DND-41 (cell line): Measurements from ENCODE around the gene TAF4.

Experiments used
- ATAC-seq: fragments of 200-7000 bp; cut with Tn5 transposase; 3 replicates; pipeline ENCODE4 v1.9.1; 2021; ENCODE audit warnings: low read depth; ENCODE audit not compliant: insufficient read depth
- DNase-seq: peaks from one replicate; pipeline ENCODE4 v3.0.0-alpha.2; 2020
- H2AFZ ChIP-seq: 2 replicates; pipeline ENCODE4 v1.6.0; 2012; ENCODE audit warnings: low read depth, low read length
- H3K27ac ChIP-seq: 2 replicates; pipeline ENCODE4 v1.5.1; 2012; ENCODE audit warnings: low read length, inconsistent platforms
- H3K27me3 ChIP-seq: fragments of 200-600 bp; sonication (generic); 2 replicates; pipeline ENCODE4 v1.6.0; 2012; ENCODE audit warnings: low read length, mild to moderate bottlenecking, inconsistent platforms; ENCODE audit not compliant: insufficient read depth, poor library complexity
- H3K36me3 ChIP-seq: 2 replicates; pipeline ENCODE4 v1.5.1; 2012; ENCODE audit warnings: low read length, inconsistent platforms; ENCODE audit not compliant: insufficient read depth
- H3K4me1 ChIP-seq: 2 replicates; pipeline ENCODE4 v1.5.1; 2012; ENCODE audit warnings: mild to moderate bottlenecking, low read length; ENCODE audit not compliant: insufficient read depth
- H3K4me2 ChIP-seq: 2 replicates; pipeline ENCODE4 v1.6.0; 2012; ENCODE audit warnings: mild to moderate bottlenecking, moderate library complexity, low read length, inconsistent platforms; ENCODE audit not compliant: insufficient read depth
- H3K4me3 ChIP-seq, 2 experiments: fragments of 200-600 bp in 1 of 2; shearing (Covaris generic) in 1 of 2; 2 replicates each; pipeline ENCODE4 v1.5.1; 2012 to 2016; ENCODE audit warnings: inconsistent platforms in 2 of 2, low read length in 2 of 2, mild to moderate bottlenecking in 2 of 2, low read depth in 1 of 2, moderate library complexity in 1 of 2
- H3K79me2 ChIP-seq: 2 replicates; pipeline ENCODE4 v1.6.0; 2012; ENCODE audit warnings: low read length, inconsistent platforms; ENCODE audit not compliant: insufficient read depth
- H3K9ac ChIP-seq: 2 replicates; pipeline ENCODE4 v1.6.0; 2012; ENCODE audit warnings: low read depth, mild to moderate bottlenecking, inconsistent platforms, low read length, moderate library complexity
- H3K9me3 ChIP-seq: 2 replicates; pipeline ENCODE4 v1.5.1; 2012; ENCODE audit warnings: low read length, moderate library complexity, mild to moderate bottlenecking, inconsistent platforms; ENCODE audit not compliant: insufficient read depth, severe bottlenecking
- H4K20me1 ChIP-seq: 2 replicates; pipeline ENCODE4 v1.6.0; 2012; ENCODE audit warnings: low read length; ENCODE audit not compliant: insufficient read depth
- EZH2 ChIP-seq: IDR thresholded peaks from 3 replicates; pipeline ENCODE4 v1.6.1; 2012; ENCODE audit warnings: borderline replicate concordance, low read depth, mild to moderate bottlenecking, moderate library complexity, low read length, inconsistent platforms; ENCODE audit not compliant: severe bottlenecking
- TF ChIP-seq, protein P1 (sequence below): IDR thresholded peaks from 2 replicates; pipeline ENCODE4 v1.5.1; 2012; ENCODE audit warnings: borderline replicate concordance, low read length, moderate library complexity, mild to moderate bottlenecking; ENCODE audit not compliant: poor library complexity, severe bottlenecking; ENCODE audit errors: extremely low read depth

Gene TAF4

DNA sequence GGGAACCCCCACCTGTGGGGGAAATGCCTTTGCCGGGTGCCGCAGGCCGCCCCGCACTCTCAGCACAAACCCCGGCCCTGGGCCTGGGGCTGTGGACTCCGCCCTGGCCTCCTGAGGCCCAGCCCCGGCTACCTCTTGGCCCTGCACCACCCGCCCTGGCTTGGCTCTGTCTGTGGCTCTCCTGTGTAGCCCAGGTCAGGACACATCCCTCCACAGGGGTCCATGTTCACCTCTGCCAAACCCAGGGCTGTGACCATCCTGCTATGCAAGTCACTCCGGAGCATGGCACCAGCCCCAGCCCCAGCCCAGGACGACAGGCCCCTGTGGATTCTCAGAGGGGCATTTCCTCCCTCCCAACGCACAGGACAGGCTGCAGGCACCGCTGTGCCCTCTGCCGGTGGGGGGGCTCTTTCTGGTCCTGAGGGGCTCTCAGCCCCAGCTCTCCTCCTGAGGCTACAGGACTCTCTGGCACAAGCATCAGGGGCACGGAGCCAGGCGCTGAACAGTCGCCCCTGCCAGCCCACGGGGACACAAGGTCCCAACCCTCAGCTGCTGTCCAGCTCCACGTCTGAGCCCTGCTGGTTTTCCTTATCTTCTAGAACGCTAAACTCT, 45.7 kb downstream of the TAF4 start:
- TF ChIP-seq, protein P1, sequence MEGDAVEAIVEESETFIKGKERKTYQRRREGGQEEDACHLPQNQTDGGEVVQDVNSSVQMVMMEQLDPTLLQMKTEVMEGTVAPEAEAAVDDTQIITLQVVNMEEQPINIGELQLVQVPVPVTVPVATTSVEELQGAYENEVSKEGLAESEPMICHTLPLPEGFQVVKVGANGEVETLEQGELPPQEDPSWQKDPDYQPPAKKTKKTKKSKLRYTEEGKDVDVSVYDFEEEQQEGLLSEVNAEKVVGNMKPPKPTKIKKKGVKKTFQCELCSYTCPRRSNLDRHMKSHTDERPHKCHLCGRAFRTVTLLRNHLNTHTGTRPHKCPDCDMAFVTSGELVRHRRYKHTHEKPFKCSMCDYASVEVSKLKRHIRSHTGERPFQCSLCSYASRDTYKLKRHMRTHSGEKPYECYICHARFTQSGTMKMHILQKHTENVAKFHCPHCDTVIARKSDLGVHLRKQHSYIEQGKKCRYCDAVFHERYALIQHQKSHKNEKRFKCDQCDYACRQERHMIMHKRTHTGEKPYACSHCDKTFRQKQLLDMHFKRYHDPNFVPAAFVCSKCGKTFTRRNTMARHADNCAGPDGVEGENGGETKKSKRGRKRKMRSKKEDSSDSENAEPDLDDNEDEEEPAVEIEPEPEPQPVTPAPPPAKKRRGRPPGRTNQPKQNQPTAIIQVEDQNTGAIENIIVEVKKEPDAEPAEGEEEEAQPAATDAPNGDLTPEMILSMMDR, result no peak
- TF ChIP-seq EZH2, result no peak
- H4K20me1 ChIP-seq, result peaks cover 90% of the 10 kb centered on the region
- peaks cover 96% of the 10 kb centered on the region for H3K79me2 ChIP-seq
- H3K27ac ChIP-seq, result no peak overlapping the region
- ATAC-seq (no peak; the same call in 2 of the 3 replicates), DNase-seq (no peak)
- H3K4me1 ChIP-seq, result no peaks in the 10 kb centered on the region
- no peak overlapping the region for H3K4me2 ChIP-seq
- no peaks in the 10 kb centered on the region for H3K36me3 ChIP-seq
- no peak overlapping the region for H3K9ac ChIP-seq
- no peak overlapping the region for H3K4me3 ChIP-seq
- no peaks in the 10 kb centered on the region for H3K9me3 ChIP-seq
- H3K27me3 ChIP-seq, result no peaks in the 10 kb centered on the region
- H2AFZ ChIP-seq, result no peak overlapping the region

DNA sequence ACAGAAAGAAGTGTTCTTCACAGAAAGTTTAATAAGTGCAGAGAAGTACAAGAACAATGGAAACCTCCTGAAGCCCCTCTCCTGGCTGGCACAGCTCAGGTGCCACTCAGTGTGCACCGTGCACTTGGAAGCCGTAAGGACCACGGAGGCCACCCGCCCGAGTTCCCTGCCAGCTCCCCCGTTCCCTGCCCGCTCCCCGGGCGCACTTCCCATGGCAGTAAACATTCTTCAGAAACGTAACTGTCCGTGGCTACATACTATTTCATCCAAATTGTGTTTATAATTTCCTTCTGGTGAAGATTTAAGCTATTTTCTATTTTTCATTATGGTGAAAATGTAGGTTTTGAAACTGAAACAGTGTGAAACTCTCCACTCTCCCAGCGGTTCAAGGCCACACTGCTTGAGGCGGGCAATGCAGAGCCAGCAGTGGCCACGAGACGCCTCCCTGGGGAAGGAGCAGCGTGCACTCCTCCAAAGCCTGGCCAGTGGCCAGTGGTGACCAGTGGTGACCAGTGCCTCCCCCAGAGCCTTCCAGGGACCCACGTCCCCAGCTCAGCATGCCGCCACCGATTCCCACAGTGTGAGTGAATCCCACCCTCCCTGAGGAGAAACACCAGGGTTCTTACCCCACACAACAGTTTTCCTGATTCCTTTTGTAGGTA, 46.4 kb downstream of the TAF4 start:
- Histone ChIP-seq H3K27ac (no peak overlapping the region), H3K4me1 (no peaks in the 10 kb centered on the region), H3K27me3 (no peaks in the 10 kb centered on the region), H3K4me3 (no peak overlapping the region), H3K4me2 (no peak overlapping the region), H4K20me1 (peaks cover 90% of the 10 kb centered on the region), H3K9me3 (no peaks in the 10 kb centered on the region), H3K36me3 (peaks cover 4% of the 10 kb centered on the region), H2AFZ (no peak overlapping the region), H3K9ac (no peak overlapping the region), H3K79me2 (peaks cover 97% of the 10 kb centered on the region)
- no peak for TF ChIP-seq EZH2
- TF ChIP-seq, protein P1, result no peak
- DNase-seq (no peak), ATAC-seq (no peak)

DNA sequence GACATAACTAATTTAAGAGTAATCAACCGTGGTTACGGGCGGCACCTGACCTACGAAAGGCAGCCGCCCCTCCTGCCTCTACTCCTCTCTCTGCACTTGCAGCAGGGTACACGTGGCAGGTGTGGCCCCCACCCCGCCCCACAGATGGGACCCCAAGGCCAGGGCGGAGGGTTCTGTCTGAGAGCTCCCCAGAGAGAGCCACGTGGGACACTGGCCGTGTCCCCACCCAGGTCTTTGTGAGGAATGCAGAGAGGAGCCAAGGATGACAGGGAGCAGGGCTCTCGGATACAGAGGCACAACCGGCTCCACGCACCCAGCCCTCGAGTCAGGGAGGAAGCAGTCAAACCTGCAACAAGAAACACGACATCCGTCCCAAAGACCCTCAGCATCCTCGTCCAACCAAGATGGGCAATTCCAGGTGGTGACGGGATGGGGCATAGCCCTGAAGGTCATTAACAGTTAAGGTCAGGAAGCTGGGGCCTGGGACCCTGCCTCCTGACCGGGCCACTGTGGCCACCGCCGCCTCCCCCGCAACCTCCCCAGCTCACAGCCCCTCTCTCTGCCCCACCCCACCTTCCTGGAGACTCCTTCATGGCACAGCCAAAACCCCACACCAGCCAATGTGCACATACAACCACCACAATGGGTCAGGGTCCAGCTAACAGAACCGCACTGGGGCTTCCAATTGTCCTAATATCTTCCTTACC, 47.1 kb downstream of the TAF4 start:
- H3K79me2 ChIP-seq, result peaks cover 97% of the 10 kb centered on the region
- H3K27ac ChIP-seq, result no peak overlapping the region
- peaks cover 91% of the 10 kb centered on the region for H4K20me1 ChIP-seq
- peaks cover 11% of the 10 kb centered on the region for H3K36me3 ChIP-seq
- H3K4me3 ChIP-seq, result no peak overlapping the region
- no peak overlapping the region for H3K9ac ChIP-seq
- H3K9me3 ChIP-seq, result no peaks in the 10 kb centered on the region
- no peaks in the 10 kb centered on the region for H3K27me3 ChIP-seq
- no peak overlapping the region for H3K4me2 ChIP-seq
- ATAC-seq (no peak), DNase-seq (no peak)
- TF ChIP-seq EZH2, result no peak
- TF ChIP-seq, protein P1, result no peak
- no peaks in the 10 kb centered on the region for H3K4me1 ChIP-seq
- no peak overlapping the region for H2AFZ ChIP-seq
